Neural cell (in vitro differentiated cells): ENCODE results near the gene CCNA2. TPM values are rescaled to one million over a fixed set of nuclear protein-coding genes. Genes with fewer than 3 reads are reported as not detected.

Source experiments
- H2AFZ ChIP-seq: fragments of 200-600, 300-800 bp; sonication (generic), shearing (Covaris generic); 2 replicates; pipeline ENCODE4 v1.6.0; 2014; ENCODE audit warnings: low read depth, mild to moderate bottlenecking, antibody characterized with exemption, low read length, moderate library complexity
- H3F3A ChIP-seq: fragments of 200-600 bp; shearing (Covaris generic); 2 replicates; pipeline ENCODE4 v1.6.1; 2016; ENCODE audit warnings: mild to moderate bottlenecking, moderate library complexity, mixed read lengths, antibody characterized with exemption, low read length; ENCODE audit not compliant: insufficient read depth, poor library complexity, severe bottlenecking
- H3K27ac ChIP-seq: fragments of 200-600, 300-800 bp; sonication (generic), shearing (Covaris generic); 2 replicates; pipeline ENCODE4 v1.5.1; 2014; ENCODE audit warnings: mild to moderate bottlenecking, low read length, moderate library complexity
- H3K27me3 ChIP-seq: fragments of 300-800, 200-600 bp; sonication (generic), shearing (Covaris generic); 2 replicates; pipeline ENCODE4 v1.6.0; 2014; ENCODE audit warnings: mild to moderate bottlenecking, low read depth, low read length, moderate library complexity; ENCODE audit not compliant: insufficient read depth
- H3K36me3 ChIP-seq: fragments of 300-800, 200-600 bp; sonication (generic), shearing (Covaris generic); 2 replicates; pipeline ENCODE4 v1.5.1; 2014; ENCODE audit warnings: mild to moderate bottlenecking, antibody characterized with exemption, low read length, moderate library complexity; ENCODE audit not compliant: insufficient read depth
- H3K4me2 ChIP-seq: fragments of 300-800, 200-600 bp; sonication (generic), shearing (Covaris generic); 2 replicates; pipeline ENCODE4 v1.6.0; 2014; ENCODE audit warnings: mild to moderate bottlenecking, low read length
- H3K4me3 ChIP-seq: fragments of 300-800, 200-600 bp; sonication (generic), shearing (Covaris generic); 2 replicates; pipeline ENCODE4 v1.5.1; 2014; ENCODE audit warnings: mild to moderate bottlenecking, low read length, moderate library complexity
- H3K79me2 ChIP-seq: fragments of 200-600 bp; shearing (Covaris generic); replicated peaks from 2 replicates; pipeline ENCODE4 v1.6.0; 2014; ENCODE audit warnings: mild to moderate bottlenecking, low read length, moderate library complexity; ENCODE audit not compliant: insufficient read depth
- H3K9ac ChIP-seq: fragments of 300-800, 200-600 bp; sonication (generic), shearing (Covaris generic); 2 replicates; pipeline ENCODE4 v1.6.1; 2016; ENCODE audit warnings: mild to moderate bottlenecking, low read length, mixed read lengths
- H3K9me2 ChIP-seq: fragments of 200-600 bp; shearing (Covaris generic); 2 replicates; pipeline ENCODE4 v1.6.1; 2016; ENCODE audit warnings: mild to moderate bottlenecking, low read length, mixed read lengths; ENCODE audit not compliant: insufficient read depth
- H3K9me3 ChIP-seq: fragments of 200-600, 300-800 bp; sonication (generic), shearing (Covaris generic); 2 replicates; pipeline ENCODE4 v1.6.1; 2016; ENCODE audit warnings: mild to moderate bottlenecking, mixed run types, low read length, moderate library complexity, mixed read lengths
- H4K20me1 ChIP-seq: fragments of 200-600 bp; shearing (Covaris generic); 2 replicates; pipeline ENCODE4 v1.6.1; 2016; ENCODE audit warnings: mild to moderate bottlenecking, mixed run types; ENCODE audit not compliant: insufficient read depth
- EP300 ChIP-seq: fragments of 450-650 bp; conservative IDR thresholded peaks from 2 replicates; pipeline ENCODE4 v1.6.1; 2014; ENCODE audit warnings: antibody characterized with exemption, mild to moderate bottlenecking, moderate library complexity; ENCODE audit not compliant: poor library complexity, severe bottlenecking
- EZH2 ChIP-seq: fragments of 200-600, 300-800 bp; shearing (Covaris generic), sonication (generic); IDR thresholded peaks from 2 replicates; pipeline ENCODE4 v1.6.1; 2014; ENCODE audit warnings: antibody characterized with exemption, low read length, borderline replicate concordance, mild to moderate bottlenecking; ENCODE audit not compliant: insufficient read depth, poor library complexity, severe bottlenecking
- MXI1 ChIP-seq: fragments of 450-650 bp; conservative IDR thresholded peaks from 2 replicates; pipeline ENCODE4 v1.6.1; 2014; ENCODE audit warnings: antibody characterized with exemption, mild to moderate bottlenecking; ENCODE audit not compliant: poor library complexity, severe bottlenecking
- POLR2AphosphoS5 ChIP-seq: IDR thresholded peaks from 2 replicates; pipeline ENCODE4 v1.6.1; 2012
- RAD21 ChIP-seq: fragments of 450-650 bp; conservative IDR thresholded peaks from 2 replicates; pipeline ENCODE4 v1.6.1; 2014; ENCODE audit warnings: antibody characterized with exemption, mild to moderate bottlenecking, moderate library complexity
- REST ChIP-seq: IDR thresholded peaks from 2 replicates; pipeline ENCODE4 v1.6.1; 2012; ENCODE audit warnings: borderline replicate concordance
- SMC3 ChIP-seq: fragments of 450-650 bp; conservative IDR thresholded peaks from 2 replicates; pipeline ENCODE4 v1.6.1; 2014; ENCODE audit warnings: antibody characterized with exemption, mild to moderate bottlenecking, moderate library complexity; ENCODE audit not compliant: poor library complexity
- TAF1 ChIP-seq: IDR thresholded peaks from 2 replicates; pipeline ENCODE4 v1.6.1; 2012; ENCODE audit warnings: low read depth
- polyA plus RNA-seq: library from polyadenylated mRNA; depleted of rRNA; stranded (reverse); fragments of >200 nt; gene quantifications from 2 replicates; pipeline ENCODE4 v1.2.3, GENCODE V29; 2014
- TF ChIP-seq, protein P1 (sequence below): fragments of 450-650 bp; IDR thresholded peaks from 2 replicates; pipeline ENCODE4 v1.5.1; 2014; ENCODE audit warnings: antibody characterized with exemption, mild to moderate bottlenecking, moderate library complexity; ENCODE audit not compliant: poor library complexity, severe bottlenecking

CCNA2 gene
- polyA plus RNA-seq, 1 donor from 2014 or later: 7.5 TPM

DNA sequence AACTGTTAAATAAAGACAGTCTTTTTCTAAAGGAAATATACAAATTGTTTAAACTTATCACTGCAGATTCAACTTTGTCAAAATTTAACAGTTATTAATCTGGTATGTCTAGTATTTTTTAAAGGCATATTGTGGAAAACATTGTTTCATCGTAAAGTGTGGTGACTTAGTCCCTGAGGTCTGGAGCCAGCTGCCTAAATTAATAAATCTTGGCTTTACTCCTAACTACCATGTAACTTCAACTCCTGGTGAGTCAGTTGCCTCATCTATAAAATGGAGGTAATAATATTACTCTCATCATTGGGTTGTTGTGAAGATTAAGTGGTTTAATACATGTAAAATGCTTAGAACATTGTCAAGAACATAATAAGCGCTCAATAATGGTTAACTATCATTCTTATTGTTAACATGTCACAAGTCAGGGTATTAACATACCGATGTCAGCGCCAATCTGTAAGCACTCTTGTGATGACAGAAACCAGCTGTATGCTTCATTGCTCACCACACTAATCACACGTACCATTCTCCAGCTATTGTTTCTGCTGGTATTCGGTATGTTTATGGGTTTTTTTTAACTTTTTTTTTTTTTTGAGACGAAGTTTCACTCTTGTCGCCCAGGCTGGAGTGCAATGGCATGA is 44.6 kb downstream of the CCNA2 start:
- Histone ChIP-seq H3K79me2 (no peaks in the 10 kb centered on the region), H3K36me3 (no peaks in the 10 kb centered on the region), H3K9me3 (no peaks in the 10 kb centered on the region), H3K9ac (no peak overlapping the region), H4K20me1 (no peaks in the 10 kb centered on the region), H3K4me2 (no peak overlapping the region), H3K27me3 (no peaks in the 10 kb centered on the region), H3K4me3 (no peak overlapping the region), H3F3A (no peaks in the 10 kb centered on the region), H3K9me2 (no peaks in the 10 kb centered on the region), H3K27ac (no peak overlapping the region), H2AFZ (no peak overlapping the region)
- TF ChIP-seq, protein P1, sequence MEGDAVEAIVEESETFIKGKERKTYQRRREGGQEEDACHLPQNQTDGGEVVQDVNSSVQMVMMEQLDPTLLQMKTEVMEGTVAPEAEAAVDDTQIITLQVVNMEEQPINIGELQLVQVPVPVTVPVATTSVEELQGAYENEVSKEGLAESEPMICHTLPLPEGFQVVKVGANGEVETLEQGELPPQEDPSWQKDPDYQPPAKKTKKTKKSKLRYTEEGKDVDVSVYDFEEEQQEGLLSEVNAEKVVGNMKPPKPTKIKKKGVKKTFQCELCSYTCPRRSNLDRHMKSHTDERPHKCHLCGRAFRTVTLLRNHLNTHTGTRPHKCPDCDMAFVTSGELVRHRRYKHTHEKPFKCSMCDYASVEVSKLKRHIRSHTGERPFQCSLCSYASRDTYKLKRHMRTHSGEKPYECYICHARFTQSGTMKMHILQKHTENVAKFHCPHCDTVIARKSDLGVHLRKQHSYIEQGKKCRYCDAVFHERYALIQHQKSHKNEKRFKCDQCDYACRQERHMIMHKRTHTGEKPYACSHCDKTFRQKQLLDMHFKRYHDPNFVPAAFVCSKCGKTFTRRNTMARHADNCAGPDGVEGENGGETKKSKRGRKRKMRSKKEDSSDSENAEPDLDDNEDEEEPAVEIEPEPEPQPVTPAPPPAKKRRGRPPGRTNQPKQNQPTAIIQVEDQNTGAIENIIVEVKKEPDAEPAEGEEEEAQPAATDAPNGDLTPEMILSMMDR: no peak
- TF ChIP-seq MXI1: no peak
- TF ChIP-seq RAD21: no peak
- peak; percentile 51 for TF ChIP-seq POLR2AphosphoS5
- TF ChIP-seq EZH2: no peak
- peak; percentile 76 for TF ChIP-seq EP300
- no peak for TF ChIP-seq TAF1
- no peak for TF ChIP-seq REST
- TF ChIP-seq SMC3: no peak

GRCh38 chr4:121777625-121778024 is 46.1 kb downstream of the CCNA2 start:
- Histone ChIP-seq H2AFZ (no peak overlapping the region), H3K9ac (no peak overlapping the region), H3K36me3 (no peaks in the 10 kb centered on the region), H3K27ac (no peak overlapping the region), H3K4me2 (peak overlapping the region; percentile 3), H3K79me2 (no peaks in the 10 kb centered on the region), H3K4me3 (peak overlapping the region; percentile 16), H3K9me3 (no peaks in the 10 kb centered on the region), H3K27me3 (no peaks in the 10 kb centered on the region), H4K20me1 (no peaks in the 10 kb centered on the region), H3F3A (no peaks in the 10 kb centered on the region), H3K9me2 (no peaks in the 10 kb centered on the region)
- TF ChIP-seq POLR2AphosphoS5 (peak; percentile 20), RAD21 (no peak)
